ENCODE data around the gene RCAN2.
"Not testable (repeated sequence)": the region's sequence is repeated elsewhere in the genome, so short reads cannot be mapped to it uniquely, and the experiment has no call there.

The RCAN2 gene

DNA sequence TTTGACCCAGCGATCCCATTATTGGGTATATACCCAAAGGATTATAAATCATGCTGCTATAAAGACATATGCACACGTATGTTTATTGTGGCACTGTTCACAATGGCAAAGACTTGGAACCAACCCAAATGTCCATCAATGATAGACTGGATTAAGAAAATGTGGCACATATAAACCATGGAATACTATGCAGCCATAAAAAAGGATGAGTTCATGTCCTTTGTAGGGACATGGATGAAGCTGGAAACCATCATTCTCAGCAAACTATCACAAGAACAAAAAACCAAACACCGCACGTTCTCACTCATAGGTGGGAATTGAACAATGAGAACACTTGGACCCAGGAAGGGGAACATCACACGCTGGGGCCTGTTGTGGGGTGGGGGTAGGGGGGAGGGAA is 103.5 kb downstream of the RCAN2 start:
- not testable (repeated sequence) for ATAC-seq

DNA sequence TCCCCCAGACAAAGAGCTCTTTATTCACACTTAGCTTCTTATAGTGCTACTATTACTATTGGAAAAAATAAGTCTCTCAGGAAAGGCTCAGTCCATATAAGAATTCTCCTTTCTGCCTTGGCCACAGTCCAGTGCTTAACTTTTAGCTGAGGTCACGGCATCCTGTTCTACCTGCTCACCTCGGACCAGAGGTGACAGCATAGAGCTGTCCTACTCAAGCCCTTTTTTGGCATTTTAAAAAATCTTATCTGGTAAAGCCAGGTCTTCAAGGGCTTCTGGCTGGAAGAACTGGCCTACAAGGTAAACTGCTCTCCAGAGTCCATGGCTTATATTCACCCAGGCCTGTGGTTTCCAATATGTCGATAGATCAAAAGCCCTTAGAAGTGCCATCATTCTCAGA is 109.7 kb downstream of the RCAN2 start:
- no peak for ATAC-seq
- TF ChIP-seq TSHZ2 (CRISPR knock-in tag; IDR thresholded peaks at IDR 0.05) (no peak), GLIS3 (CRISPR knock-in tag; IDR thresholded peaks at IDR 0.05) (no peak), ZFP30 (CRISPR knock-in tag; IDR thresholded peaks at IDR 0.05) (no peak), ISL1 (CRISPR knock-in tag; IDR thresholded peaks at IDR 0.05) (no peak)
- TF ChIP-seq, protein P1, sequence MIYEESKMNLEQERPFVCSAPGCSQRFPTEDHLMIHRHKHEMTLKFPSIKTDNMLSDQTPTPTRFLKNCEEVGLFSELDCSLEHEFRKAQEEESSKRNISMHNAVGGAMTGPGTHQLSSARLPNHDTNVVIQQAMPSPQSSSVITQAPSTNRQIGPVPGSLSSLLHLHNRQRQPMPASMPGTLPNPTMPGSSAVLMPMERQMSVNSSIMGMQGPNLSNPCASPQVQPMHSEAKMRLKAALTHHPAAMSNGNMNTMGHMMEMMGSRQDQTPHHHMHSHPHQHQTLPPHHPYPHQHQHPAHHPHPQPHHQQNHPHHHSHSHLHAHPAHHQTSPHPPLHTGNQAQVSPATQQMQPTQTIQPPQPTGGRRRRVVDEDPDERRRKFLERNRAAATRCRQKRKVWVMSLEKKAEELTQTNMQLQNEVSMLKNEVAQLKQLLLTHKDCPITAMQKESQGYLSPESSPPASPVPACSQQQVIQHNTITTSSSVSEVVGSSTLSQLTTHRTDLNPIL (CRISPR knock-in tag; IDR thresholded peaks at IDR 0.05; ENCODE audit: low read depth) = no peak

DNA sequence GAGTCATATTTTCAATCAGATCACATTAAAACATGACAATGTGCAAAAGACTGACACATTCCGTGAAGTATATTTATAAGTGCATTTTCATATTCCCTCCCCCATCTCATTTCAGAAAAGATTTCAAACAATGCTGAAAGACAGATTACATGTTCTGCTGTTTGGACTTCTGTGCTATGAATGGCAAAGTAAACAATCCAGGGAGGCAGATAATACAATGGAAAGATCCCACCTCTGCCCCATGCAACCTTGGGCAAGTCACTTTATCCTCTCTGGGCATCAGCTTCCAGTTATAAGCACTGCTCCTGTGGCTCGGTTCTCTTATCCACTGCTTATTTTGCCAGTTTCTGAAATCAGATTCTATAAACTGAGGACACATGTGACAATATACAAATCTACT is 110.2 kb downstream of the RCAN2 start:
- ATAC-seq = no peak
- TF ChIP-seq PPARA (CRISPR knock-in tag; IDR thresholded peaks at IDR 0.05; ENCODE audit: borderline replicate concordance) = no peak
- TF ChIP-seq ZNF70 (CRISPR knock-in tag; IDR thresholded peaks at IDR 0.05) = no peak
- no peak for TF ChIP-seq GLIS3 (CRISPR knock-in tag; IDR thresholded peaks at IDR 0.05)
- TF ChIP-seq OSR1 (CRISPR knock-in tag; IDR thresholded peaks at IDR 0.05) = no peak
- TF ChIP-seq ZFP30 (CRISPR knock-in tag; IDR thresholded peaks at IDR 0.05) = no peak
- TF ChIP-seq ISL1 (CRISPR knock-in tag; IDR thresholded peaks at IDR 0.05) = no peak

DNA sequence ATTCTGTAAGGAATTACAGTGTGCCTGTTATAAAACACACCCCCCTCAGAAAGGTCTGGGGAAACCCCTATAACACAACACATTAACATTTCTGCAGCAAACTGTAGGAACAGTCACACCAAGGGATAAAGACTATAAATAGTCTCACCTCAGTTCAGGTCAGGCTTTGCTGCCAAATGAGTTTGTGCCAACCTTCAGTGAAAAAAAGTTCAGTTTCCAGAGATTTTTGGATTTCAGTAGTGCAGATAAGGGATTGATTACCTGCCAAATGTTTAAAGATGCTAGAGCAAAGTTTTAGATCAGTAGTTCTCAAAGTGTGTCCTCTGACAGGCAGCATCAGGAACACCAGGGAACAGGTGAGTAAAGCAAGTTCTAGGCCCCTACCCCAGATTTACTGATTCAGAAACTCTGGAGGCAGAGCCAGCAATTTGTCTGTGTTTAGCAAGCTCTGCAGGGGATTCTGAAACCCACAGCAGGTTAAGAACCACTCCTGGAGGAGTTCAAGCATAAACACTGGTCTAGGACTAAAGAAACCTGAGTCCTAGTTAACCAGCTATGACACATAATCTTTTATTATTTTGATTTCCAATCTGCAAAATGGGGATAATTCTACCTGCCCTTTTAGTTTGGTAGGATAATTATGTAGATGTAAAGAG is 111.0 kb downstream of the RCAN2 start:
- TF ChIP-seq, protein P1 (CRISPR knock-in tag; IDR thresholded peaks at IDR 0.05; ENCODE audit: low read depth) = no peak
- no peak for TF ChIP-seq POU6F1 (CRISPR knock-in tag; IDR thresholded peaks at IDR 0.05; ENCODE audit: borderline replicate concordance, low read depth)
- no peak for TF ChIP-seq PATZ1 (CRISPR knock-in tag; IDR thresholded peaks at IDR 0.05; ENCODE audit: borderline replicate concordance)
- TF ChIP-seq TCF4 (CRISPR knock-in tag; IDR thresholded peaks at IDR 0.05; ENCODE audit: borderline replicate concordance) = no peak
- TF ChIP-seq ZNF8 (CRISPR knock-in tag; IDR thresholded peaks at IDR 0.05) = no peak
- TF ChIP-seq ISL1 (CRISPR knock-in tag; IDR thresholded peaks at IDR 0.05) = no peak
- no peak for TF ChIP-seq TSHZ2 (CRISPR knock-in tag; IDR thresholded peaks at IDR 0.05)
- no peak for TF ChIP-seq RARB (CRISPR knock-in tag; IDR thresholded peaks at IDR 0.05)
- no peak for TF ChIP-seq ZFP30 (CRISPR knock-in tag; IDR thresholded peaks at IDR 0.05)
- TF ChIP-seq ARNTL (CRISPR knock-in tag; IDR thresholded peaks at IDR 0.05; ENCODE audit: borderline replicate concordance, low read depth) = no peak
- no peak for TF ChIP-seq BACH2 (CRISPR knock-in tag; IDR thresholded peaks at IDR 0.05; ENCODE audit: borderline replicate concordance)
- no peak for TF ChIP-seq ZC3H10 (CRISPR knock-in tag; IDR thresholded peaks at IDR 0.05)
- no peak for TF ChIP-seq ZNF70 (CRISPR knock-in tag; IDR thresholded peaks at IDR 0.05)
- no peak for ATAC-seq

All from SK-N-SH treated with all-trans-retinoic acid at 6 μM for 48 hours (cell line).